Common myeloid progenitor, CD34-positive (primary cell): Measurements from ENCODE around the gene INPP5B.

Source experiments
- CTCF ChIA-PET: fragments of 350-600 bp; sonication (Branson Sonifier 250); formaldehyde crosslinking; loops from one replicate; lab custom pipeline; 2021; ENCODE audit warnings: antibody characterized with exemption; lab: Charles Lee
- POLR2A ChIA-PET: fragments of 350-600 bp; sonication (Branson Sonifier 250); formaldehyde crosslinking; loops from one replicate; lab custom pipeline; 2021; ENCODE audit warnings: antibody characterized with exemption; lab: Charles Lee
- DNase-seq, 3 donors: peaks; one replicate each; pipeline versions ENCODE4 v3.0.0 to v3.0.0-alpha.2; 2013
- H3K27ac ChIP-seq, 2 experiments: 1 replicate in 1 of 2; 2 replicates in 1 of 2; pipeline ENCODE4 v1.7.0; 2013; ENCODE audit warnings: inconsistent platforms in 2 of 2, low read length in 2 of 2, mild to moderate bottlenecking in 2 of 2, low read depth in 1 of 2, moderate library complexity in 1 of 2; ENCODE audit not compliant: severe bottlenecking in 2 of 2, insufficient read depth in 1 of 2, poor library complexity in 1 of 2
- H3K27me3 ChIP-seq, 5 experiments: replicated peaks in 2 of 5; 1 replicate in 3 of 5; 2 replicates in 2 of 5; pipeline versions ENCODE4 v1.6.1 to v1.7.0; 2013; ENCODE audit warnings: low read length in 4 of 5, mild to moderate bottlenecking in 2 of 5, moderate library complexity in 2 of 5, inconsistent platforms in 1 of 5; ENCODE audit not compliant: insufficient read depth in 5 of 5, control insufficient read depth in 4 of 5
- H3K36me3 ChIP-seq, 4 experiments: 1 replicate in 2 of 4; 2 replicates in 2 of 4; pipeline versions ENCODE4 v1.6.1 to v1.7.0; 2013; ENCODE audit warnings: low read length in 3 of 4, control low read depth in 1 of 4, mild to moderate bottlenecking in 1 of 4; ENCODE audit not compliant: control insufficient read depth in 4 of 4, insufficient read depth in 4 of 4
- H3K4me1 ChIP-seq, 4 experiments: 1 replicate in 3 of 4; 2 replicates in 1 of 4; pipeline versions ENCODE4 v1.6.1 to v1.7.1; 2013; ENCODE audit warnings: low read length in 3 of 4, mild to moderate bottlenecking in 3 of 4, control low read depth in 1 of 4, inconsistent platforms in 1 of 4, moderate library complexity in 1 of 4; ENCODE audit not compliant: control insufficient read depth in 4 of 4, insufficient read depth in 4 of 4; ENCODE audit errors: control extremely low read depth in 1 of 4
- H3K4me3 ChIP-seq, 7 experiments: 1 replicate in 4 of 7; 2 replicates in 3 of 7; pipeline versions ENCODE4 v1.5.1 to v1.7.0; 2013; ENCODE audit warnings: mild to moderate bottlenecking in 7 of 7, low read length in 6 of 7, moderate library complexity in 6 of 7, inconsistent platforms in 2 of 7, low read depth in 2 of 7, control low read depth in 1 of 7; ENCODE audit not compliant: insufficient read depth in 4 of 7, control insufficient read depth in 1 of 7; ENCODE audit errors: extremely low read depth in 1 of 7
- H3K9me3 ChIP-seq, 5 experiments: 1 replicate in 4 of 5; 2 replicates in 1 of 5; pipeline versions ENCODE4 v1.6.1 to v1.7.1; 2013; ENCODE audit warnings: low read length in 4 of 5, mild to moderate bottlenecking in 2 of 5, inconsistent platforms in 1 of 5, low read depth in 1 of 5, moderate library complexity in 1 of 5; ENCODE audit not compliant: control insufficient read depth in 4 of 5, insufficient read depth in 2 of 5; ENCODE audit errors: control extremely low read depth in 1 of 5
- WGBS: methylation state at CpG from one replicate; pipeline ENCODE4 v1.1.5; 2013; ENCODE audit not compliant: insufficient coverage; 5-methylcytosine and 5-hydroxymethylcytosine counted together

INPP5B gene

DNA sequence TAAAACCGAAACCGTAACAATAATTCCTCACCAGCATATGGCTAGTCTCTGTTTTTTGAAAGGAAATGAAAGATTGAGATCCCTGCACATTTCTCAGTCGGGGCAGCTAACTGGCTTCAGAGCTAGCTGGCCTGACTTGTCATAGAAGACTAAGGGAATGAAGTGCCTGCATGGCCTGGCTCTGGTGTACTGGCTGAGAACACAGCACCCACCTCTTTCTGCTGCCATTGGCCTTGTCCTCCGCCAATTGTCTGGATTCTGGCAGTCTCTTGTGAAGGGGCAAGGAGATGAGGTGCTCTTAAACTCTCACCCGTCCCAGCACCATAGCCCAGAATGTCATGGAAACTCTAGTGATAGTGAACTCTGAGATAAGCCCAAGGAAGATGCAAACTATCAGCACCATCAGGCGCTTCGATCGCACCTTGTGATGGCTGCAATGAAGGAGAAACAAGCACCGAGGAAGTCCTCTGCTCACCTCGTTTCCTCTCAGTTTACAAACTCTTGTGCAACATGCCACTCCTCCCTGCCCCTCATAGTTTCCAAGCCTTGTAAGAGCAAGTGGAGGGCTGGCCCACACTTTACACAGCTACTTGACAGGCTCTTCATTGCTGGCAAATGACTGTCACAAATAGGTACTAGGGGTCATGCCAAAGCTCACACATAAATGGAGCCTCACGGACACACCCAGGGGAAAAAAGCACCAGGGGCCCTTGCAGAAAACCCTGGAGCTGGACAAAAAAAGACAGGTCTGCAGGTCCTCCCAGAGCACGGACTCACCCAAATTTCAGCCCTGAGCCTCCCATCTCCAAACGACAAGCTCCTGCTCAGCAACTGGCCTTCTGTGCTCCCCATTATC, 16.4 kb downstream of the INPP5B start:
- peaks cover 12 to 46% (median 34%) of the 10 kb centered on the region in 4 experiments for H3K4me1 ChIP-seq
- POLR2A ChIA-PET = interaction anchor here (0.5 to 1.7 kb wide), 3 partner anchors 8 to 128 kb away, joined by 3 to 7 read pairs (median 5); no protein-coding TSS in a partner anchor
- CTCF ChIA-PET = interaction anchor here (0.7 to 2.0 kb wide), 7 partner anchors 8 to 126 kb away, joined by 3 to 11 read pairs (median 3); partner anchors contain the start of gene MTF1
- peaks cover 0 to 9% (median 4%) of the 10 kb centered on the region in 4 experiments for H3K36me3 ChIP-seq
- peak in 2 of 3 donors; percentile 31 to 38 for DNase-seq
- no peaks in the 10 kb centered on the region for H3K27me3 ChIP-seq
- peak overlapping the region; percentile 57 to 98 (median 95) for H3K4me3 ChIP-seq
- no peaks in the 10 kb centered on the region for H3K9me3 ChIP-seq
- WGBS = 56% methylated on average over 11 of the region's 13 CpGs
- H3K27ac ChIP-seq = peak overlapping the region; percentile 79 to 85

DNA sequence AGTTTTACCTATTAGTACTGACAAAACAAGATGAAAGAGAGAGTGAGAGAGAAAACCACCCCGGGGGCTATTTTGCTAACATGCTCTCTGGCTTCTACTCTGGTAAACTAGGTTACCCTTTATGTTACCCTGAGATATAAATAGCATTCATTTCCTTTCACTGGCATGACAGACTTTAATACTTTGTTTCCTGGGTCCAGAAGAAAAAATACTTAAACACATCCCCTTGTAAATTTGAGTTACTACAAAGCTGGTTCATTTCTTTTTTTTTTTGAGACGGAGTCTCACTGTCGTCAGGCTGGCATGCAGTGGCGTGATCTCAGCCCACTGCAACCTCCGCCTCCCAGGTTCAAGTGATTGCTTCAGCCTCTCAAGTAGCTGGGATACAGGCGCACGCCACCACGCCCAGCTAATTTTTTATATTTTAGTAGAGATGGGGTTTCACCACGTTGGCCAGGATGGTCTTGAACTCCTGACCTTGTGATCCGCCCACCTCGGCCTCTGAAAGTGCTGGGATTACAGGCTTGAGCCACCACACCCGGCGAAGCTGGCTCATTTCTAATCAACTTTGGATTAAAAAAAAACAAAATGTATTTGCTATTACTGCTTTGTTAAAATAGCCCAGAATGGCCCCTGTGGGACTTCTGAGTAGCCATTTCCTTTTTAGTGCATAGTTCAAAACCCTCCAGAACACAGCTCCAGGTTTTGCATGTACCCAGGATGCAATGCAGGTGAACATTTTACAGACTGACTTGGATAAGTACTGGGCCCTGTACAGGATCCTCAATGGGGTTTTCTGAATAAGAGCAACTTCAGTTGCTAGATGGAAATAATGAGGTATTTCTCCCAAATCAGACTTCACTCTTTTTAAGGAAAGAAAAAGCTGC, 20.6 kb downstream of the INPP5B start:
- peaks cover 21 to 75% (median 66%) of the 10 kb centered on the region in 4 experiments for H3K4me1 ChIP-seq
- WGBS = 71% methylated on average over 11 of the region's 13 CpGs
- H3K27me3 ChIP-seq = no peaks in the 10 kb centered on the region
- ChIA-PET CTCF (interaction anchor here (1.2 to 3.8 kb wide), 2 partner anchors 10 to 25 kb away, joined by 3 to 26 read pairs; no protein-coding TSS in a partner anchor), POLR2A (no interaction called here)
- peak overlapping the region in 3 of 7 experiments; percentile 28 to 39 (median 33) for H3K4me3 ChIP-seq
- H3K27ac ChIP-seq = peak overlapping the region; percentile 53 to 62
- H3K9me3 ChIP-seq = no peaks in the 10 kb centered on the region
- H3K36me3 ChIP-seq = peaks cover 0 to 3% (median 0%) of the 10 kb centered on the region in 4 experiments
- peak in 1 of 3 donors; percentile 13 for DNase-seq

DNA sequence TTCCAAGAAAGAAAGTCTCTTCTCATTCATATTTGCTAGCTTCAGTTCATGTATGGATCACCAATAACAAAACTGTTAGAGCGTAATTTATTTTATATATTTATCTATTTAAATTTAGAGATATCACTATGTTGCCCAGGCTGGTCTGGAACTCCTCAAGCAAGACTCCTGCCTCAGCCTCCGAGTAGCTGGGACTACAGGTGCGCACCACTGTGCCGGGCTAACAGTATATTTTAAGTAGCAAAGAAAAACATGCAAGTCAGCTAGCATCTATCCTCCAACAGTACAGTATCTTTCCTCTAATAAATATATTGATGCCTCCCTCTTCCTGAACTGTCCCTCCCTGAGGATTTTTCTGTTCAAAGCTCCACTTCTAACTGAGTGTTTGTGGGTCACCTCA, 21.5 kb downstream of the INPP5B start:
- peaks cover 0 to 2% (median 0%) of the 10 kb centered on the region in 4 experiments for H3K36me3 ChIP-seq
- peaks cover 16 to 69% (median 60%) of the 10 kb centered on the region in 4 experiments for H3K4me1 ChIP-seq
- 86% methylated on average over 3 of the region's 4 CpGs for WGBS
- POLR2A ChIA-PET = no interaction called here
- DNase-seq = no peak
- H3K27me3 ChIP-seq = no peaks in the 10 kb centered on the region
- CTCF ChIA-PET = interaction anchor here (1.1 to 3.8 kb wide), 2 partner anchors 11 to 32 kb away, joined by 4 to 26 read pairs; no protein-coding TSS in a partner anchor
- no peaks in the 10 kb centered on the region for H3K9me3 ChIP-seq
- H3K4me3 ChIP-seq = peak overlapping the region in 1 of 7 experiments; percentile 16
- peak overlapping the region; percentile 53 to 62 for H3K27ac ChIP-seq

DNA sequence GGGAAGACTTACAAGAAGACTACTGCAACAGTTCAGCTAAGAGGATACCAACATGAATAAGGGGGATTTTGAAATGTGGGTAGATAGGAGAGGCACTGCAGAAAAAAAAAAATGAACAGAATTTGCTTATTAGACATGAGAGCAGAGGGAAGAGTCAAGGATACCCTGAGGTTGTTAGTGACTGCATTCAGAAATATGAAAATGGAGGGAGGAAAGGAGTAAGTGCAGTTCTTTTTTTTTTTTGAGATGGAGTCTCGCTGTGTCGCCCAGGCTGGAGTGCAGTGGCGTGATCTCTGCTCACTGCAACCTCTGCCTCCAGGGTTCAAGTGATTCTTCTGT, 23.3 kb downstream of the INPP5B start:
- Histone ChIP-seq H3K36me3 (peaks cover 0 to 8% (median 1%) of the 10 kb centered on the region in 4 experiments), H3K4me1 (peaks cover 14 to 80% (median 63%) of the 10 kb centered on the region in 4 experiments), H3K9me3 (no peaks in the 10 kb centered on the region), H3K4me3 (peak overlapping the region in 2 of 7 experiments; percentile 34 to 40), H3K27me3 (no peaks in the 10 kb centered on the region), H3K27ac (peak overlapping the region in 1 of 2 experiments; percentile 39)
- POLR2A ChIA-PET = interaction anchor here (1.7 kb wide), 1 partner anchor 8 kb away, joined by 7 read pairs; no protein-coding TSS in a partner anchor
- CTCF ChIA-PET = interaction anchor here (0.9 to 2.7 kb wide), 6 partner anchors 8 to 42 kb away, joined by 3 to 14 read pairs (median 4); no protein-coding TSS in a partner anchor
- DNase-seq = no peak
- WGBS = no CpG with 5 or more reads among the region's 3 CpGs

DNA sequence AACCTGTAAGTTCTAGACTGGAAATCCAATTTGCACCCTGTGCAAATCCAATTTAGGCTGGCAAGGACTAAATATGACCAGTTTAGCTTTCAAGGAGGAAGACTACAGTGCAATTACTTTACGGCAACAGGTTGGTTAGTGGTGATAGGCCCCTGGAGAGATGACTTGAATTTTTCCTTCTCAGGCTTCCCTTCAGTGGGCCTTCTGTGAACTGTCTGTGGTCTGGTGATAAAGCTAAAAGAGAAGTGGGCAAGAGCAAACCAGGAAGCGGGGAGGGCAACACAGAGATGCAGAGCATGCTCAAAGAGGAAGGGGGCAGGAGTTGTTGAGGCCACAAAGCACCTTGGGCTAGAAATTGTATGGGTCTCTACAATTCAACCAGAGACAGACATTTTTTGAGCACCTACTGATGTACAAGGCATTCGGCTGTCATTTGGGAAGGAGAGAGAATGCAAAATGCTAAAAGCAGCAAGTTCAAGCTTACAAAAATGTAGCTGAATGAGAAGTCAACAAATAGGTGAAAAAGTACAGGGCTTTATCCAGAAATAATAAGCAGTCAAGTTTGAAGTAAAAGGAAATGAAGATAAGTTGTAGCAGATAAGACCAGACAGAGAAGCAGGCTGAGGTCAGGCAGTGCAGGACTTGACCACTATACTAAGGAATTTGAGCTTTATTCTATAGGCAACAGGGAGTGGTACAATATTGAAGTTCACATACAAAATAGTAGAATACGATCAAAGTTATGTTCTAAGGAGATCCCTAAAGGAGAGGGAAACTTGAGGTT, 23.9 kb downstream of the INPP5B start:
- H3K9me3 ChIP-seq = no peaks in the 10 kb centered on the region
- peak; percentile 95 to 99 (median 98) for DNase-seq
- peaks cover 14 to 81% (median 65%) of the 10 kb centered on the region in 4 experiments for H3K4me1 ChIP-seq
- peak overlapping the region in 3 of 7 experiments; percentile 33 to 50 (median 40) for H3K4me3 ChIP-seq
- WGBS = 22% methylated on average over 4 of the region's 4 CpGs
- no peaks in the 10 kb centered on the region for H3K27me3 ChIP-seq
- peak overlapping the region in 1 of 2 experiments; percentile 39 for H3K27ac ChIP-seq
- ChIA-PET CTCF (interaction anchor here (0.7 to 2.7 kb wide), 12 partner anchors 8 to 96 kb away, joined by 3 to 14 read pairs (median 3); no protein-coding TSS in a partner anchor), POLR2A (interaction anchor here (0.8 to 1.7 kb wide), 2 partner anchors 9 to 21 kb away, joined by 4 to 7 read pairs; no protein-coding TSS in a partner anchor)
- peaks cover 0 to 10% (median 1%) of the 10 kb centered on the region in 4 experiments for H3K36me3 ChIP-seq

DNA sequence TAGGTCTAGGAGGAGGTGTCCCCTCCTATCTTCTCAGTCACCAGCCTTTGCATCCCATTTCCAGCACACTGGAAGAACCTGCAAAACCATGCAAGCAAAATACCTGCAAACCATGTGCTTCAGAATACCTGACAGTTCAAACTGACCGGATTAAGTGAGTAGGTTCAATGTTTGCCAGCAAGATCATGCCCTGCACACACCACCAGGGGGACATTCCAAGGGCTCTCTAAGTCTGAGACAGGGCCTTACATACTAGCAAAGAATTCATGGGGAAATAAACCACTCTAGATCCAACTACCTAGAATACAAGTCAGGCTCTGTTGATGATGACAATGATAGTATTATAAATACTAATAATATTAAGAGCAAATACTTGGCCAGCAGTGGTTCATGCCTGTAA, 27.6 kb downstream of the INPP5B start:
- ChIA-PET CTCF (no interaction called here), POLR2A (no interaction called here)
- Histone ChIP-seq H3K27ac (no peak overlapping the region), H3K27me3 (no peaks in the 10 kb centered on the region), H3K4me3 (no peak overlapping the region), H3K4me1 (peaks cover 5 to 58% (median 41%) of the 10 kb centered on the region in 4 experiments), H3K36me3 (peaks cover 0 to 19% (median 4%) of the 10 kb centered on the region in 4 experiments), H3K9me3 (no peaks in the 10 kb centered on the region)
- WGBS = 88% methylated on average over 1 of the region's 1 CpG
- DNase-seq = peak; percentile 52 to 68 (median 68)
